HG03565 (cell line): ENCODE data around the gene CR2.
"Not testable (repeated sequence)": the region's sequence is repeated elsewhere in the genome, so short reads cannot be mapped to it uniquely, and the experiment has no call there.

Source experiments
- ATAC-seq: cut with Tn5 transposase; IDR thresholded peaks from one replicate; pipeline ENCODE4 v1.9.1; 2021; ENCODE audit warnings: mild to moderate bottlenecking, moderate library complexity; ENCODE audit not compliant: unreplicated experiment

Gene CR2

DNA sequence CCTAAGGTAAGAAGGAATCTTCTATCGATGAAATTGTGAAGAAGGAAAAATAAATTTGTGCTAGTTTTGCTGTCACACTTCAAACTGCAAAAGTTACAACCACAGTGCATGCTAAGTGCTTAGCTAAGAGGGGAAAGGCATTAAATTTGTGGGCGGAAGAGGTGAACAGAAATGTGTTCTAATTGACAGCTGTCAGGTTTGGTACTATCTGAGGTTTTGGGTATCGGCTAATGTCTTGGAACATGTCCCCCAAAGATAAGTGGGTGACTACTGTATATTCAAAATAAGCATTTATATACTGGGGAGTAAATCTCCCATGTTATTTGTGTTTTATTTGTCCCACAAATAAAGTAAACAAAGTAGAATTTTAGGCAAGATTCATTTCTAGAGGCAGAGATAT lies 49.8 kb downstream of the CR2 start:
- ATAC-seq, result no peak

DNA sequence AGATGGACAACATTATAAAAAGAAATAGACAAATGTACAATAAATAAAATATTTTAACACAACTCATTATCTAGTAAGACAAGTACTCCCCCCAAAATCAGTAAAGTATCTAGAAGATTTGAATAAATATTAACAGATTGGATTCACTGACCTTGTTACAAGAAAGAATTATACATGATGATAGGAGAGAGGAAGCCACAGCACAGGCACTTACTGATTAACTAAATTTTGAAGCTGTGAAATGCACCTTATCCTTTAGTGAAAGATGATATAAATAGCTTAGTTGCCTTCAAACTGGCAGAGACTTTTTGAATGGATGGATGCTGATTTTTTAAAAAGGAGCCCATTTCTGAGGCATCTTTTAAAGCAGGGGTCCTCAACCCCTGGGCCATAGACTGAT lies 50.3 kb downstream of the CR2 start:
- no peak for ATAC-seq

DNA sequence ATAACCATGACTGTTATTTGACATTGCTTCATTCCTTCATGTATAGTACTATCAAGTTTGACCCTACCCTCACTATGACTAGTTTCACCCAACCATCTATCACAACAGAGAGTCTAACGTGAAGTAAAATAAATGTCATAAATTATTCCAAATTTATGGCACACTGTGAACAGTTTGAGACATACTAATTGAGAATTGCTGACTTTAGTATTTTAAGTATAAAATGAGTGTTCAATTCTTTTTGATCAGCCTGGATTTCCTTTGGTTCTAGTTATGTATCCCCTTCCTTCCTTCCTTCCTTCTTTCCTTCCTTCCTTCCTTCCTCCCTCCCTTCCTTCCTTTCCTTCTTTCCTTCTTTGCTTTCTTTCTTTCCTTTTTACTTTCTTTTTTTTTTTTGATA lies 56.3 kb downstream of the CR2 start:
- ATAC-seq, result no peak

DNA sequence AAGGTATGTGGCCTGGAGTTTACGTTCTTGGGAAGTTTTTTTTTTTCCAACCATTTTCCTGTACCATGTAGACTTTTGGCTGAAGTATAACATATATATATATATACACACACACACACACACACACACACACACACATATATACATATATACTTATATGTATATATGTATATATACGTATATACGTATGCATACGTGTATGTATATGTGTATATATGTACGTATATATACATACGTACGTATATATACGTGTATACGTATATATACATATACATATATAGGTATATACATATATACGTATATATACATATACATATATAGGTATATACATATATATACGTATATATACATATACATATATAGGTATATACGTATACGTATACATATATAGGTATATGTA lies 60.8 kb downstream of the CR2 start:
- ATAC-seq, result no peak

DNA sequence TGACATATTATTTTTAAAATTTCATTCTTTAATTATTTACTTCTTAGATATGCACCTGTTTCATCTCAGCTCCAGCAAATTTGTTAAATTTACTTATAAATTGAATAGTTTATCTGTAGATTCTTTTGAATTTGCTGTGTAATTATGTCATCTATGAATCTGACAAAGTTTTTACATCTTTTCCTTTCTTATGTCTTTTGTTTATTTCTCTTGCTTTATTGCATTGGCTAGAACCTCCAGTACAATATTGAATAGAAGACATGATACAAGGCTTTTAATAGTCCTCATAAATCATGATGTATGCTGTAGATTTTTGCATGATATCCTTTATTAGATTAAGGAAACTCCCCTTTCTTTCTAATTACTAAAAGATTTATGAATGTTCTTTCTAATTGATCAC lies 62.6 kb downstream of the CR2 start:
- no peak for ATAC-seq

DNA sequence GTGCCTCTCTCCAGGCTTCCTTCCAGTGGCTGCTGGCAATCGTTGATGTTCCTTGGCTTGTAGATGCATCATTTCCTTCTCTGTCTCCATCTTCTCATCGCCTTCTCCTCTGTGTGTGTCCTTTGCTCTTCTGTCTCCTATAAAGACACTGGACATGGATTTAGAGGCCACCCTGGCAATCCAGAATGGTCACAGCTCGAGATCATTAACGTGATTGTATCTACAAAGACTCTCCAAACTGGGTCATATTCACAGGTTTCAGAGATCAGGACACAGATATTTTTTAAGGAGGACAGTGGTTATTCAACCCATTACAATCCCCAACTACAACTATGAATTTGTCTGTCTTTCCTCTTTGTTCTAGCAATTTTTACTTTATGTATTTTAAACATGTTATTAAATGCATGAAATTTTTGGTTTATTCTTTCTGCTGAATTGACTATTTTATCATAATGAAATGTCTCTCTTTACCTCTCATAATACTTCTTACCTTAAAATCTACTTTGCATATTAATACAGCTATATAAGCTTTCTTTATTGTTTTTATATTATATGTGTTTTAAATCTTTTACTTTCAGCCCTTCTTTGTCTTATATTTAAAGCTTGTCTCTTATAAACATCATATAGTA lies 64.6 kb downstream of the CR2 start:
- no peak for ATAC-seq

DNA sequence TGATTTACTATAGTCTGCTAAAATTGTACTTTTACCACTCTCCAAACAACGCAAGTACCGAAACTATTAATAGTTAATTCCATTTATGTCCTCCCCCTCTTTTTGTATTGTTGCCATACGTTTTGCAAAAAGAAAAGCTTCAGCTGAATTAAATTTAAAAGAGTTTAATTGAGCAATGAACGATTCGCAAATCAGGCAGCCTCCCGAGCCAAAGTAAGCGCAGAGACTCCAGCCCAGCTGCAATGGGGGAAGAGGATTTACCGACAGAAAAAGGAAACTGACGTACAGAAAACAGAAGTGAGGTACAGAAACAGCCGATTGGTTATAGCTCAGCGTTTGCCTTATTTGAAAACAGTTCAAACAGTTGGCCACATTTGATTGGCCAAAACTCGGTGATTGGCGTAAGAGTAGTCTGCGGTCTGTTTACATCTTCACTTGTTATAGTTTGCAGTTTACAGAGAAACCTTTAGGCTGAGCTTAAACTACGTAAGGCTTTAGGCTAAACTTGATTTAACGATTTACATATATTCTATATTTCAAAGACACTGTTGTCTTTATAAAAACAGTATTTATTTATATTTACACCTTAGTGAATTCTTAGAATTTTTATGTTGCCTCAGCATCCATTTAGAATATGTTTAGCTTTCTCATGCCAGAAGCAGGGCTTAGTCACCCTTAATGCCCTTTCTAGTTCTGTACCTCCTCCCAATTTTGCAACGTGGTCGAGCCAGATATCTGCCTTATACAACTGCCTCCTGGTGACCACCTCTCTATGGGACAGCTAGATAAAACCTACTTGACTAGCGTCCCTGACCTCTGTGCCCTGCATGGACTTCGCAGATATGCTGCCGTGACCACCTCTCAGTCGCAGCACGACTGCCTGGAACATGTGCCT lies 65.6 kb downstream of the CR2 start:
- ATAC-seq, result no peak

DNA sequence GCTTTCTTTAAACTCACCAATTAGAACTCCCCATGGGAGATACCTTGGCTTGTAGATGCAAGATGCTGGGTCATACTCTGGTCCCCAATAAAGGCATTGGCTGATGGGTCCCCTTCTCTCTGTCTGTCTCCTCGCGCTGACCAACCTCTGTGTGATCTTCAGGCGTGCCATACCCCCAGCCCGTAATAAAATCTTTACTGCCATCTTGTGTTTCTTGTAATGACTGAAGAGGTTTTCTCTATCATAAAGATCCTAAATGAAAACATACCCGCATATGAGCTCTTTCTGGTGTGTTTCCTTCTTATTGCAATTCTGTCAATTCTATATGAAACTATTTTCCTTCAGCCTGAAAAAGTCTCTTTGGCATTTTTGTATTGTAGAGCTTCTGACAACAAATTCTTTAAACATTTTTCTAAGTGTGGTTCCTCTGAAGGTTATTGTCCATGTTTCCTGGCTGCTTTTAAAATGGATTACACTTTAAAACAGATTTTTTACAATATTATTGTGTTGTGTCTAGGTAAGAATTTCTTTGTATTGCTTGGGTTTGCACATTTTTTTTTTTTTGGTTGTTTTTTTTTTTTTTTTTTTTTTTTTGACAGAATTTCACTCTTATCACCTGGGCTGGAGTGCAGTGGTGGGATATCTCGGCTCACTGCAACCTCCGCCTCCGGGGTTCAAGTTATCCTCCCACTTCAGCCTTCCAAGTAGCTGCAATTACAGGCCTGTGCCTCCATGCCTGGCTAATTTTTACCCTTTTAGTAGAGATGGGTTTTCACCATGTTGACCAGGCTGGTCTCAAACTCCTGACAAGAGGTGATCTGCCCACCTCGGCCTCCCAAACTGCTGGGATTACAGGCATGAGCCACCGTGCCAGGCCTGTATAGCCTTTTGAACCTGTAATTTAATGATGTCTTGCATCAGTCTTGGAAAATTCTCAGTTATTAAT lies 66.5 kb downstream of the CR2 start:
- ATAC-seq, result not testable (repeated sequence)

DNA sequence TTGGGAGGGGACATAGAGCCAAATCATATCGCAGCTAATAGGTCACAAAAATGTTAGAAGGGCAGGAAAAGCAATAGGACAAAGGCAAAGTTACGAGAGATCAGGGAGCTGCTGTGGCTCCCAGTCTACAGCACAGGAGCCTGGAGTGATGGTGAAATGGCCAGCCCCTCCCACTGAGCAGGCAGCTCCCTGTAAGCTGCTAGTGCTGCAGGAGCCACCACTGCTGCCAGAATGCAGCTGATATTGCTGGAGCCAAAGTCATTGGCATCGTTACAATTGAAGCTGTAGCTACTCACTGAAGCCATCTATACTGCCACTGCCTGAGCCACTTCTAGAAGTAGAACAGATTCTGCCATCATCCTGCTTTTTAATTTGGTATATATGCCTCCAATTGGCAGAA lies 71.1 kb downstream of the CR2 start:
- ATAC-seq, result not testable (repeated sequence)

DNA sequence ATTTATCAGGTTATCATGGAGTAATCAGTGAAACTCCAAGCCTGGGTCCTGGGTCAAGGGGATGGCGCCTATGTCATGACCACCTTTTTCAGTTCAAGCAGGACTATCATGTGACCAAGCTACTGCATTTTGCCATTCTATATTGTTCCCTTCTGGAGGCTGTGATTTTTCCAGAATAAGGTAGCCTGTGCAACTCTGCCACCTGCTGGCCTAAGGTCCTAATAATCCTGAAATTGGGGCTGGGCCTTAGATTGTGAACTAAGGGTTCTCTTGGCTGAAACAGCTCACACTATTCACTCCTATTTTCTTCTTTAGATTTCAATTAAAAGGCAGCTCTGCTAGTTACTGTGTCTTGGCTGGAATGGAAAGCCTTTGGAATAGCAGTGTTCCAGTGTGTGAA lies 74.3 kb downstream of the CR2 start:
- ATAC-seq, result not testable (repeated sequence)

DNA sequence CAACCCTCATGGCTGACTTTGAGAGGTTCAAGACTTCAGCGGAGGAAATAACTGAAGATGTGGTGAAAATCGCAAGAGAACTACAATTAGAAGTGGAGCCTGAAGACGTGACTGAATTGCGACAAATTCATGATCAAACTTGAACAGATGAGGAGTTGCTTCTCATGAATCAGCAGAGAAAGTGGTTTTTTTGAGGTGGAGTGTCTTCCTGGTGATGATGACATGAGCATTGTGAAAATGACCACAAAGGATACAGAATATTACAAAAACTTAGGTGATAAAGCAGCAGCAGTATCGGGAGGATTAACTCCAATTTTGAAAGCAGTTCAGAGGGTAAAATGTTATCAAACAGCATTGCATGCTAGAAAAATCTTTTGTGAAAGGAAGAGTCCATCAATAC lies 82.1 kb downstream of the CR2 start:
- ATAC-seq, result not testable (repeated sequence)
